HG02588 (cell line): Measurements from ENCODE around the gene PRSS58.

Experiments
- ATAC-seq: cut with Tn5 transposase; IDR thresholded peaks from one replicate; pipeline ENCODE4 v1.9.1; 2021; ENCODE audit warnings: mild to moderate bottlenecking, moderate library complexity; ENCODE audit not compliant: unreplicated experiment

The PRSS58 gene

GRCh38 chr7:142228537-142229104 is 29.2 kb downstream of the PRSS58 start:
- ATAC-seq, result no peak
